ENCODE results near the gene PPP2R5D. TPM values are rescaled to one million over a fixed set of nuclear protein-coding genes. Genes with fewer than 3 reads are reported as not detected.

PPP2R5D gene
- total and polyA plus RNA-seq, 2 of the 8 experiments (the other 6 are each of a cell fraction or from before 2014, with no cell fraction given) = 52.1 to 55.7 TPM

- Histone ChIP-seq H3K4me2 (ENCODE audit: insufficient read depth in 1 of 2, low read depth in 2 of 2, low read length in 2 of 2) (no peak overlapping the region), H3K18ac (ENCODE audit: extremely low read depth, low read length) (no peak overlapping the region), H4K20me1 (replicated peaks in 1 of 2; ENCODE audit: control insufficient read depth in 1 of 2, insufficient read depth in 2 of 2, low read length in 2 of 2) (peaks cover 0 to 12% of the 10 kb centered on the region in 2 experiments), H3K9me3 (ENCODE audit: insufficient read depth in 2 of 2, low read depth in 1 of 2, low read length in 1 of 2) (no peaks in the 10 kb centered on the region), H3K23ac (ENCODE audit: insufficient read length) (no peak overlapping the region), H3K36me3 (ENCODE audit: control insufficient read depth in 2 of 4, insufficient read depth in 4 of 4, low read length in 3 of 4) (peaks cover 0 to 9% (median 8%) of the 10 kb centered on the region in 4 experiments; a peak in 4 of 8 replicates), H2BK120ac (replicated peaks; ENCODE audit: low read depth, low read length) (no peak overlapping the region), H3K27ac (ENCODE audit: low read depth, low read length) (no peak overlapping the region), H2AK5ac (ENCODE audit: low read depth, low read length) (no peak overlapping the region), H3K9ac (replicated peaks in 1 of 4; ENCODE audit: extremely low read depth in 1 of 4, low read depth in 3 of 4, low read length in 3 of 4) (no peak overlapping the region), H2BK20ac (ENCODE audit: low read length) (no peak overlapping the region), H3K27me3 (replicated peaks in 1 of 4; ENCODE audit: control insufficient read depth in 3 of 4, extremely low read depth in 1 of 4, insufficient read depth in 3 of 4, low read length in 3 of 4) (no peaks in the 10 kb centered on the region), H4K91ac (replicated peaks; ENCODE audit: insufficient read length, low read length) (no peak overlapping the region), H3K4me3 (ENCODE audit: extremely low read depth in 1 of 4, insufficient read depth in 2 of 4, low read depth in 3 of 4, low read length in 4 of 4) (no peak overlapping the region), H2BK12ac (ENCODE audit: low read depth, low read length) (no peak overlapping the region), H3K79me2 (ENCODE audit: control insufficient read depth in 1 of 2, insufficient read depth in 2 of 2, low read length in 2 of 2) (peaks cover 8 to 15% of the 10 kb centered on the region in 2 experiments; a peak in 2 of 4 replicates), H4K5ac (ENCODE audit: insufficient read length, low read depth, low read length) (no peak overlapping the region), H3K56ac (replicated peaks; ENCODE audit: insufficient read length, low read depth, low read length) (no peak overlapping the region), H3K4ac (replicated peaks; ENCODE audit: insufficient read length, low read depth, low read length) (no peak overlapping the region), H3K79me1 (ENCODE audit: low read depth, low read length) (peaks cover 9% of the 10 kb centered on the region), H3K23me2 (ENCODE audit: low read depth, low read length) (peaks cover 4% of the 10 kb centered on the region), H2BK15ac (ENCODE audit: low read length) (no peak overlapping the region), H2AFZ (ENCODE audit: low read length) (no peak overlapping the region), H4K8ac (ENCODE audit: extremely low read depth, insufficient read depth, low read length) (no peak overlapping the region), H2BK5ac (ENCODE audit: low read depth, low read length) (no peak overlapping the region), H3K14ac (ENCODE audit: insufficient read length) (no peak overlapping the region), H3K4me1 (replicated peaks in 1 of 4; ENCODE audit: control insufficient read depth in 3 of 4, insufficient read depth in 4 of 4, low read length in 3 of 4) (peaks cover 0 to 6% (median 1%) of the 10 kb centered on the region in 4 experiments; a peak in 4 of 7 replicates)
- CTCF ChIA-PET (ENCODE audit: partially characterized antibody) = interaction anchor here (0.5 to 2.9 kb wide), 7 partner anchors 9 to 143 kb away, joined by 3 to 13 read pairs (median 3); partner anchors contain the start of genes KLC4 and MRPL2
- FAIRE-seq (no peak), DNase-seq (ENCODE audit: low read depth in 1 of 2, low spot score in 2 of 2) (no peak)
- 92% methylated on average over 1 of the region's 1 CpG; no CpG with 5 or more reads in 1 of the 2 experiments for WGBS, 2 experiments (ENCODE audit: extremely low coverage in 1 of 2, insufficient coverage in 1 of 2, insufficient read length in 1 of 2, insufficient replicate concordance in 2 of 2, low coverage in 1 of 2, low lambda C conversion rate in 2 of 2, missing lambda C conversion rate in 1 of 2)
- POLR2A ChIA-PET (ENCODE audit: partially characterized antibody) = interaction anchor here (0.8 to 4.1 kb wide), 8 partner anchors 8 to 32 kb away, joined by 3 to 25 read pairs (median 5); partner anchors contain the start of gene PEX6
- no peak for TF ChIP-seq USF2 (IDR thresholded peaks at IDR 0.05; ENCODE audit: low read length)
Measured at GRCh38 chr6:42988486-42989020, 4.2 kb downstream of the PPP2R5D start.

Data from H1 (cell line).